Measurements from ENCODE around the gene TFRC.

Gene TFRC

GRCh38 chr3:196122021-196122687, 40.3 kb upstream of the TFRC start:
- no peaks in the 10 kb centered on the region for H3K27me3 ChIP-seq (replicated peaks)
- in situ Hi-C loops (cut with HindIII; ENCODE audit: low pct_ligation_motif_present, low sequenced_read_pairs) = no loop called here
- H3K36me3 ChIP-seq (replicated peaks) = no peaks in the 10 kb centered on the region
- TF ChIP-seq CTCF (IDR thresholded peaks at IDR 0.05; ENCODE audit: low read depth, low read length, missing control alignments) = no peak
- H3K4me3 ChIP-seq (ENCODE audit: low read depth, low read length) = no peak overlapping the region
- no peak for DNase-seq
- H3K27ac ChIP-seq = no peak overlapping the region

- TF ChIP-seq CTCF (IDR thresholded peaks at IDR 0.05; ENCODE audit: low read depth, low read length, missing control alignments) = no peak
- H3K27ac ChIP-seq = no peak overlapping the region
- H3K4me3 ChIP-seq (ENCODE audit: low read depth, low read length) = no peak overlapping the region
- in situ Hi-C loops (cut with HindIII; ENCODE audit: low pct_ligation_motif_present, low sequenced_read_pairs) = no loop called here
- H3K36me3 ChIP-seq (replicated peaks) = no peaks in the 10 kb centered on the region
- DNase-seq = no peak
- H3K27me3 ChIP-seq (replicated peaks) = no peaks in the 10 kb centered on the region
Measured at GRCh38 chr3:196121066-196121465, 39.2 kb upstream of the TFRC start.

- in situ Hi-C loops (cut with HindIII; ENCODE audit: low pct_ligation_motif_present, low sequenced_read_pairs) = no loop called here
- no peaks in the 10 kb centered on the region for H3K27me3 ChIP-seq (replicated peaks)
- DNase-seq = no peak
- no peak overlapping the region for H3K27ac ChIP-seq
- TF ChIP-seq CTCF (IDR thresholded peaks at IDR 0.05; ENCODE audit: low read depth, low read length, missing control alignments) = no peak
- H3K4me3 ChIP-seq (ENCODE audit: low read depth, low read length) = no peak overlapping the region
- no peaks in the 10 kb centered on the region for H3K36me3 ChIP-seq (replicated peaks)
Measured at GRCh38 chr3:196120291-196120951, 38.5 kb upstream of the TFRC start.

- DNase-seq = no peak
- in situ Hi-C loops (cut with HindIII; ENCODE audit: low pct_ligation_motif_present, low sequenced_read_pairs) = no loop called here
- Histone ChIP-seq H3K36me3 (replicated peaks) (no peaks in the 10 kb centered on the region), H3K27ac (no peak overlapping the region), H3K27me3 (replicated peaks) (no peaks in the 10 kb centered on the region), H3K4me3 (ENCODE audit: low read depth, low read length) (no peak overlapping the region)
- TF ChIP-seq CTCF (IDR thresholded peaks at IDR 0.05; ENCODE audit: low read depth, low read length, missing control alignments) = no peak
Measured at GRCh38 chr3:196117809-196118208, 35.9 kb upstream of the TFRC start.

- in situ Hi-C loops (cut with HindIII; ENCODE audit: low pct_ligation_motif_present, low sequenced_read_pairs) = no loop called here
- Histone ChIP-seq H3K27ac (no peak overlapping the region), H3K27me3 (replicated peaks) (no peaks in the 10 kb centered on the region), H3K4me3 (ENCODE audit: low read depth, low read length) (no peak overlapping the region), H3K36me3 (replicated peaks) (no peaks in the 10 kb centered on the region)
- TF ChIP-seq CTCF (IDR thresholded peaks at IDR 0.05; ENCODE audit: low read depth, low read length, missing control alignments) = no peak
- no peak for DNase-seq
Measured at GRCh38 chr3:196115678-196116083, 33.8 kb upstream of the TFRC start.

Data from brain microvascular endothelial cell (primary cell).